MCF 10A (cell line): ENCODE results near the gene SEMA4D. TPM values are rescaled to one million over a fixed set of nuclear protein-coding genes. Genes with fewer than 3 reads are reported as not detected.

Source experiments
- BruUV-seq: library from RNA; stranded (reverse); fragments of 400-500 nt; replicated peaks from 2 replicates; lab custom pipeline; 2021; lab: Mats Ljungman, UMichigan
- CTCF ChIA-PET: fragments of 300-600 bp; sonication (Branson Sonifier 250); formaldehyde crosslinking; extraction: SDS; loops from one replicate; lab custom pipeline; 2021; ENCODE audit warnings: antibody characterized with exemption, inconsistent platforms; lab: Yijun Ruan, JAX
- POLR2A ChIA-PET: fragments of 300-600, 350-650 bp; sonication (Branson Sonifier 250); formaldehyde crosslinking; extraction: SDS; loops from one replicate; lab custom pipeline; 2020; ENCODE audit warnings: antibody characterized with exemption, inconsistent platforms; lab: Yijun Ruan, JAX
- DNase-seq: peaks from one replicate; pipeline ENCODE4 v3.0.0-alpha.2; 2018; ENCODE audit not compliant: unreplicated experiment
- H3K27ac Mint-ChIP-seq: one replicate; pipeline ENCODE4 v1.8.0; 2022; ENCODE audit warnings: mild to moderate bottlenecking, low read depth, mixed read lengths; ENCODE audit not compliant: unreplicated experiment
- H3K27me3 Mint-ChIP-seq: one replicate; pipeline ENCODE4 v1.8.0; 2022; ENCODE audit warnings: mixed read lengths; ENCODE audit not compliant: insufficient read depth, unreplicated experiment
- H3K36me3 Mint-ChIP-seq: one replicate; pipeline ENCODE4 v1.8.0; 2022; ENCODE audit warnings: mild to moderate bottlenecking, moderate library complexity, mixed read lengths; ENCODE audit not compliant: insufficient read depth, unreplicated experiment
- H3K4me1 Mint-ChIP-seq: one replicate; pipeline ENCODE4 v1.8.0; 2022; ENCODE audit warnings: mixed read lengths; ENCODE audit not compliant: insufficient read depth, unreplicated experiment
- H3K4me3 Mint-ChIP-seq: one replicate; pipeline ENCODE4 v1.8.0; 2022; ENCODE audit warnings: mild to moderate bottlenecking, moderate library complexity, mixed read lengths; ENCODE audit not compliant: unreplicated experiment
- H3K9me3 Mint-ChIP-seq: one replicate; pipeline ENCODE4 v1.8.0; 2022; ENCODE audit warnings: mixed read lengths; ENCODE audit not compliant: unreplicated experiment
- intact Hi-C: fragments of 100-400 bp; cut with micrococcal nuclease; formaldehyde crosslinking; loops from 2 replicates; pipeline ENCODE4 v1.14.1; 2022
- total RNA-seq: library from RNA; stranded (reverse); gene quantifications from 2 replicates; pipeline ENCODE4 v1.2.3, GENCODE V29; 2022
- TF ChIP-seq, protein P1 (sequence below): fragments of 200-600 bp; IDR thresholded peaks from one replicate; pipeline ENCODE4 v1.8.0; 2022; ENCODE audit warnings: antibody characterized with exemption, mild to moderate bottlenecking; ENCODE audit not compliant: unreplicated experiment

The SEMA4D gene
- total RNA-seq, 1 experiment from 2014 or later = 4.2 TPM

- Mint-ChIP-seq H3K36me3 (peaks cover 9% of the 10 kb centered on the region), H3K4me3 (no peak overlapping the region), H3K27me3 (no peaks in the 10 kb centered on the region), H3K27ac (peak overlapping the region; percentile 8), H3K9me3 (no peaks in the 10 kb centered on the region), H3K4me1 (peaks cover 9% of the 10 kb centered on the region)
- BruUV-seq = no TSS peak
- ChIA-PET CTCF (interaction anchor here (1.0 to 1.2 kb wide), 2 partner anchors 12 to 127 kb away, joined by 3 to 5 read pairs; no protein-coding TSS in a partner anchor), POLR2A (interaction anchor here (0.7 kb wide), 1 partner anchor 12 kb away, joined by 3 read pairs; no protein-coding TSS in a partner anchor)
- intact Hi-C loops = no loop called here
- TF ChIP-seq, protein P1, sequence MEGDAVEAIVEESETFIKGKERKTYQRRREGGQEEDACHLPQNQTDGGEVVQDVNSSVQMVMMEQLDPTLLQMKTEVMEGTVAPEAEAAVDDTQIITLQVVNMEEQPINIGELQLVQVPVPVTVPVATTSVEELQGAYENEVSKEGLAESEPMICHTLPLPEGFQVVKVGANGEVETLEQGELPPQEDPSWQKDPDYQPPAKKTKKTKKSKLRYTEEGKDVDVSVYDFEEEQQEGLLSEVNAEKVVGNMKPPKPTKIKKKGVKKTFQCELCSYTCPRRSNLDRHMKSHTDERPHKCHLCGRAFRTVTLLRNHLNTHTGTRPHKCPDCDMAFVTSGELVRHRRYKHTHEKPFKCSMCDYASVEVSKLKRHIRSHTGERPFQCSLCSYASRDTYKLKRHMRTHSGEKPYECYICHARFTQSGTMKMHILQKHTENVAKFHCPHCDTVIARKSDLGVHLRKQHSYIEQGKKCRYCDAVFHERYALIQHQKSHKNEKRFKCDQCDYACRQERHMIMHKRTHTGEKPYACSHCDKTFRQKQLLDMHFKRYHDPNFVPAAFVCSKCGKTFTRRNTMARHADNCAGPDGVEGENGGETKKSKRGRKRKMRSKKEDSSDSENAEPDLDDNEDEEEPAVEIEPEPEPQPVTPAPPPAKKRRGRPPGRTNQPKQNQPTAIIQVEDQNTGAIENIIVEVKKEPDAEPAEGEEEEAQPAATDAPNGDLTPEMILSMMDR = no peak
- peak; percentile 35 for DNase-seq
Observed at GRCh38 chr9:89422151-89422975, 75.5 kb downstream of the SEMA4D start.

DNA sequence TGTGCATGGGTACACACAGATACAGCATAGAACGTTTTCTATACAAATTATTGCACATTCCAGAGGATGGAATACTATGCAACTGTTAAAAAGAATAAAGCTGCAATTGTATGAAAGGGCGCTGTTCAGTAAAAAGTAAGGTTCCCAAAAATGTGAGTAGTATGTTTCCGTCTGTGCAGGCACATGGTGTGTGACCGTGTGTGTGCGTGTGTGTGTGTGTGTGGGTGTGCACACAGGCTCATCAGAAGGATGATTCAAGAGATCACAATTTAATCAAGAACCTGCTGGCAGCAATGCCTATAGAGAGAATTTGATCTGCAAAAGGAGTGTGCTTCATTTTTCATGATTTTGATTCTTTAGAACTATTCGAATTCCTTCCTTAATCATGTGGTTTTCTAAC is 76.3 kb downstream of the SEMA4D start:
- Mint-ChIP-seq H3K4me1 (peaks cover 9% of the 10 kb centered on the region), H3K27ac (no peak overlapping the region), H3K27me3 (no peaks in the 10 kb centered on the region), H3K4me3 (no peak overlapping the region), H3K36me3 (peaks cover 9% of the 10 kb centered on the region), H3K9me3 (no peaks in the 10 kb centered on the region)
- CTCF ChIA-PET = no interaction called here
- POLR2A ChIA-PET = interaction anchor here (0.7 kb wide), 1 partner anchor 11 kb away, joined by 3 read pairs; no protein-coding TSS in a partner anchor
- BruUV-seq = no TSS peak
- intact Hi-C loops = no loop called here
- DNase-seq = no peak
- TF ChIP-seq, protein P1 = no peak

DNA sequence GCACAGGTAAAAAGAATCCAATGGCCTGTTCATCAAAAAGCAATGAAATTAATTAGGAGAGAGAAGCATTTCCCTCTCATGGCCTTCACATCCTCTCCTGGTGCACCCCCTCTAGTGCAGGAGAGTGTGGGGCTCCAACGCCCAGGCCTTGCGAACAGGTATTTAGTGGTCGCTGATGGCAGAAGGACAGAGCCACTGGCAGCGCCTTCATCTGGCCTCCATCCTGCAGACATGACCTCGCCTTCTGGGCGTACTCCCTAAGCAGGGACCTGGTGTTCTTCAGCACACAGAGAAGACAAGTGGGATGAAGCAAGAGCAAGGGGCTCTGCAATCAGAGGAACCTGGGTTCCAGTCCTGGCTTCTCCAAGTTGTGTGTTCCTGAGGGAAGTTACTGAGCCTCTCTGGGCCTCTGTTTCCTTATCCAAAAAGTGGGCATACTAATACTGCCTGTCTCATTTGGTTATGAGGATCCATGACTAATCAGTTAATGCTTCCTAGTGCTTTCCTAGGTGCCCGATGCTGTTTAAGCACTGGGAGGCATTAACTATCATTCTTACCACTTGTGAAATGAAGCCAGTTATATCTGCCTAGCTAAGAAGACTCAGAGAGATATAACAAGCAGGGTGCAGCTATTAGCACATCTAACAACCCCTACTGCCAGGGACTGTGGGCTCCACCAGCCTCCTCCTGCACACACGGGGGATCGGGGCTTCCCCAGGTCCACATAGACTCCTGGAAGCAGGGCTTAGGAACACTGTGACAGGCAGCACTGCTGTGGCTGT is 77.3 kb downstream of the SEMA4D start:
- TF ChIP-seq, protein P1 = no peak
- POLR2A ChIA-PET = no interaction called here
- no TSS peak for BruUV-seq
- Mint-ChIP-seq H3K27ac (no peak overlapping the region), H3K4me3 (no peak overlapping the region), H3K36me3 (peaks cover 9% of the 10 kb centered on the region), H3K27me3 (no peaks in the 10 kb centered on the region), H3K4me1 (peaks cover 9% of the 10 kb centered on the region), H3K9me3 (no peaks in the 10 kb centered on the region)
- DNase-seq = no peak
- CTCF ChIA-PET = no interaction called here
- intact Hi-C loops = no loop called here

- H3K36me3 Mint-ChIP-seq = peaks cover 9% of the 10 kb centered on the region
- CTCF ChIA-PET = no interaction called here
- intact Hi-C loops = no loop called here
- BruUV-seq = no TSS peak
- no peaks in the 10 kb centered on the region for H3K27me3 Mint-ChIP-seq
- DNase-seq = no peak
- POLR2A ChIA-PET = no interaction called here
- H3K9me3 Mint-ChIP-seq = no peaks in the 10 kb centered on the region
- TF ChIP-seq, protein P1 = no peak
- no peak overlapping the region for H3K27ac Mint-ChIP-seq
- H3K4me3 Mint-ChIP-seq = no peak overlapping the region
- peaks cover 9% of the 10 kb centered on the region for H3K4me1 Mint-ChIP-seq
Observed at GRCh38 chr9:89419978-89420394, 77.9 kb downstream of the SEMA4D start.
